ENCODE measurements around the gene SH3YL1. TPM values are rescaled to one million over a fixed set of nuclear protein-coding genes. Genes with fewer than 3 reads are reported as not detected.

The SH3YL1 gene
- total RNA-seq, 1 experiment from 2014 or later = 28.4 TPM

DNA sequence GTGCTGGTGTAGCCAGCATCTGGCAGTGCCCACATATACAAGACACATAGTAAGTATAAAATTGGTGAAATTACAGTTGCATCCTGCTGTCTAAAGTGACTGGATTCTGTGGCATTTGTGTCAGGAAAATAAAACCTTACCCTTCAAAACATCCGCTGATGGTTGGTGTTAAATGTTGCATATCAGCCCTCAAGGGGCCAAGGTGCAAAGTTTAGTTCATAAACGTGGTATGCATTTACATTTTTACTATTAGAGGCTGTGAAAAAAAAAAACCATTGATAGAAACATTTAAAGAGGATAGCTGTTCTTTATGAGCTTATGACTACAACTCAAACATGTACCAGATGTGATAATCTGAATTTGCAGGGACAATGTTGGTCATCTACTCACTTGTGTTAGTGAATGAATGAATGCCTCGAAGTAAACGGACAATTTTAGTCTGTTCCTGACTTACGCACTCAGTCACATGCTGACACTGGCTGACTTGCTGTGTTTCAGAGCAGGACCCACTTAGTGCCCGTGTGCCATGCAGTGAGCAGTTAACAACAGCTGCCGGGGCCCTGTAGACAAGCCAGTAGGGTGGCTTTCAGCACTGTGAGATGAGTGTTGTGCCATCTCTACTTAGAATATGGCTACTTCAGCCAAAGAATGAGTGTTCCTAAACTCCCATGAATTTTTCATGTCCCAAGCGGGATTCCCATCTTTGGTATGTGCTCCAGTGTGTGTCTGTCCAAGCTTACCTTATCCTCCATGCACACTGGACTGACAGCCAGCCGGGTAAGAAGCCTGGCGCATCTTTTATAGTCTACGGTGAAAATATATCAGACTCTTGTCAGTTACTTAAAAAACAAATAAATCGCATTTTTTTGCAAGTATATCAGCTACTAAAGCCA, 18.8 kb upstream of the SH3YL1 start:
- Histone ChIP-seq H3K9me3 (ENCODE audit: control insufficient read depth, insufficient read depth, low read depth, low read length) (no peaks in the 10 kb centered on the region), H3K27me3 (ENCODE audit: control insufficient read depth, insufficient read depth, low read length) (peaks cover 2% of the 10 kb centered on the region; the same call in 1 of the 2 replicates), H3K27ac (ENCODE audit: low read length) (no peak overlapping the region), H3K4me3 (ENCODE audit: low read depth in 2 of 2, low read length in 2 of 2) (no peak overlapping the region), H3K36me3 (ENCODE audit: control insufficient read depth, insufficient read depth, low read length) (peaks cover 16% of the 10 kb centered on the region), H3K4me1 (ENCODE audit: control insufficient read depth, insufficient read depth, low read length) (no peaks in the 10 kb centered on the region; the same call in 1 of the 2 replicates)
- TF ChIP-seq REST (IDR thresholded peaks at IDR 0.05; ENCODE audit: insufficient read depth in 1 of 2, low read depth in 2 of 2, low read length in 1 of 2) = no peak
- intact Hi-C loops (cut with micrococcal nuclease; ENCODE audit: unreplicated experiment) = no loop called here
- CTCF ChIA-PET = no interaction called here
- DNase-seq (ENCODE audit: low read depth, low spot score) (no peak), ATAC-seq (no peak)
- in situ Hi-C loops (cut with HindIII; ENCODE audit: low pct_unique_long_range_greater_than_20kb, low sequenced_read_pairs) = no loop called here
- POLR2A ChIA-PET = interaction anchor here (0.7 kb wide), 2 partner anchors 9 to 28 kb away, joined by 3 to 4 read pairs; no protein-coding TSS in a partner anchor
- BruUV-seq (replicated peaks) = no TSS peak

DNA sequence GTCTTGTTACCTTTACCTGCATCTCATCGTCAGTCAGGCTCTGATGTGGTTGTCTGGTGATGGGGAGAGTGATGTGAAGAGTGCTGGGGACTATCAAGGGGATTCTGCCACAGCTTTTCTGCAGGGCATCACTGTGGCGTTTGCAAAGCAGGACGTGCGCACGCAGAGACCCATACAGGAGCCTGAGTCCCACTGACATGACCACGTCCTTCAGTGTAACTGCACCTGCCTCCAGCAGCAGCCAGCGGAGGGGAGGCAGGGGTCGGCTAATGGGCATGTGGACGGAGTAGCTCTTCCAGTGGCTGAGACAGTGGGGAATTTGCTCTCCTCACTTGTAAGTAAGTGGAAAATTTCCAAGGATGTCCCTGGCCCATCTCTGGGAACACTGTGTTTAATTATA, 17.5 kb upstream of the SH3YL1 start:
- no peak overlapping the region for H3K4me3 ChIP-seq (ENCODE audit: low read depth in 2 of 2, low read length in 2 of 2)
- H3K27ac ChIP-seq (ENCODE audit: low read length) = no peak overlapping the region
- TF ChIP-seq CTCF (IDR thresholded peaks at IDR 0.05) = no peak
- TF ChIP-seq REST (IDR thresholded peaks at IDR 0.05; ENCODE audit: insufficient read depth in 1 of 2, low read depth in 2 of 2, low read length in 1 of 2) = no peak
- in situ Hi-C loops (cut with HindIII; ENCODE audit: low pct_unique_long_range_greater_than_20kb, low sequenced_read_pairs) = no loop called here
- H3K9me3 ChIP-seq (ENCODE audit: control insufficient read depth, insufficient read depth, low read depth, low read length) = no peaks in the 10 kb centered on the region
- intact Hi-C loops (cut with micrococcal nuclease; ENCODE audit: unreplicated experiment) = no loop called here
- no peak for DNase-seq (ENCODE audit: low read depth, low spot score)
- BruUV-seq (replicated peaks) = no TSS peak
- ChIA-PET POLR2A (interaction anchor here (0.7 kb wide), 1 partner anchor 27 kb away, joined by 4 read pairs; no protein-coding TSS in a partner anchor), CTCF (interaction anchor here (0.7 kb wide), 1 partner anchor 120 kb away, joined by 3 read pairs; no protein-coding TSS in a partner anchor)
- peaks cover 22% of the 10 kb centered on the region for H3K36me3 ChIP-seq (ENCODE audit: control insufficient read depth, insufficient read depth, low read length)
- H3K27me3 ChIP-seq (ENCODE audit: control insufficient read depth, insufficient read depth, low read length) = no peaks in the 10 kb centered on the region
- no peaks in the 10 kb centered on the region; the same call in 1 of the 2 replicates for H3K4me1 ChIP-seq (ENCODE audit: control insufficient read depth, insufficient read depth, low read length)
- ATAC-seq = no peak

Measured in Panc1 (cell line).